HG03457 (cell line): ENCODE measurements around the gene MYL12B.
A peak's percentile ranks its signal among the peaks of the same experiment; 100 is the strongest.
"Not testable (repeated sequence)": the region's sequence is repeated elsewhere in the genome, so short reads cannot be mapped to it uniquely, and the experiment has no call there.

ENCODE experiments used
- ATAC-seq: cut with Tn5 transposase; IDR thresholded peaks from one replicate; pipeline ENCODE4 v1.9.1; 2021; ENCODE audit warnings: moderate number of reproducible peaks; ENCODE audit not compliant: unreplicated experiment

The MYL12B gene

DNA sequence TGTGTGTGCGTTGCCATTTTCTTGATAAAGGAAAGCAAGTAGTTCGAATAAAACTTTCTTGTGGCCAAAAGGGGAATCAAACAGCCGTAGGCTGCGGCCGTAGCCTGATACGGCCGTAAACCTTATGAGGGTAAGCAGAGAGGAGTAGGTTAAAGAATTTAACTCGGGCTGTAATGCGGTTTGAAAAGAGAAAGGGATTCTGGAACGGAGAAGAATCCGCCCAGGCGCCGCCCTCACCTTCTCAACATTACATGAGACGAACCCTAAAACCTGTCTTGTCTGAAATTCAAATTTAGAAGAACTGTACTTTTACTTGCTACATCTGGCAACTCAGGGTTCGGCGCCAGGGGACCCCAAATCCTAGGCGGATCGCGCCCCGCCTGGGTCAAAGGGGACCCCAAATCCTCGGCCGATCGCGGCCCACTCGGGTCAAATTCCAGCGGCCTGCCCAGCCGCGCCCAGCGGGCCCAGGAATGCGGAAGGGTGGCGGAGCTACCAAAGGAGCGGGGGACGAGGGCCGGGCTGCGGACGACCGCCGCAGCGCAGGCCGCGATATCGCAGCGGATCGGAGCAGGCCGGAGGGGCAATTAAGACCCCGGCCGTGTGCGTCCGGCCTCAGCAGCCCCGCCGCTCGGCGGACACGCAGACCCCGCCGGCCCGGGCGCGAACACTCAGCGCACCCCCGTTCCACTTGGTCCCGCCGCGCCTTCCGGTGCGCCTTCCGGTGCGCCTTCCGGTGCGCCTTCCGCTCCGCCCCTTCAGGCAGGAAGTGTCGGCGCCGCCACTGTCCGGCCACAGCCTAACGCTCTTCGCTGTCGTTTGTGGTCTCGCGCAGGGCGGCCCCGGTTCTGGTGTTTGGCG is at the start of gene MYL12B:
TSS of gene MYL12B (plus strand) at position 761 of the 861 bp plus-strand sequence. CDS start 10,766 bp downstream, outside the sequence.
- ATAC-seq: peak; percentile 71

GRCh38 chr18:3212657-3213056 is 49.3 kb upstream of the MYL12B start:
- ATAC-seq: no peak

DNA sequence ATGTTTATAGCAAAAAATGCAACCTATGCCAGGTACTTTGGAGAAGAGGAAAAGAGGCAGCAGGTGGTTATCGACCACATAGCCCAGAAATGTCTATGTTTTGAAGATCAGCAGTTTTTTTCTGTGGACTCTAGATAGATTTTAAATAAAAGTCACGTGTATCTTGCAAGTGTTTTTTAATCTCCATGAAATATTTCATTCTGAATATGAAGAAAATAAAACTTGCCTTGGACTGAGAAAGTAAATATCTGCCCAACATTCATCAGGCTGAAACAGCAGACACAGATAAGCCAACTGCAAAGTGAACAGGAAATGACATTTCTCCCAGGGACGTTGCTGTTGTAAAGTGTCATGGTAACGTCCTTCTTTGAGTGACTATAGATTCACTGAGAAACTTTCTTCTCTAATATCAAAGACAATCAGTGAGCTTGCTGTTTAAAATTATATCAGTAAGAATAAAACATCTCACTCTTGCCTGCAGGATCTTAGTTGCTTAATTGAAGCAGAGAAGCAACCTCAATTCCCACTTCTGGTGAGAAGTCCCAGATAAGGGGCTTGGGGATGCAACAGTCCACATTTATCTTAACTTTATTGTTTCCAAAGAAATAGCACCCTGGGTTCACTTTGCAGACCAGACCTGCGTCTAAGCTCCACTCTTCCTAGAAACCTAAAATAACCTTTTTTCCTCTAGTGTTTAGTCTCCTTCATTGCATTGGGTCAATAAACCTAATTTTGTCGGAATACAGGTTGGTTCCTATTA is 48.5 kb upstream of the MYL12B start:
- no peak for ATAC-seq

DNA sequence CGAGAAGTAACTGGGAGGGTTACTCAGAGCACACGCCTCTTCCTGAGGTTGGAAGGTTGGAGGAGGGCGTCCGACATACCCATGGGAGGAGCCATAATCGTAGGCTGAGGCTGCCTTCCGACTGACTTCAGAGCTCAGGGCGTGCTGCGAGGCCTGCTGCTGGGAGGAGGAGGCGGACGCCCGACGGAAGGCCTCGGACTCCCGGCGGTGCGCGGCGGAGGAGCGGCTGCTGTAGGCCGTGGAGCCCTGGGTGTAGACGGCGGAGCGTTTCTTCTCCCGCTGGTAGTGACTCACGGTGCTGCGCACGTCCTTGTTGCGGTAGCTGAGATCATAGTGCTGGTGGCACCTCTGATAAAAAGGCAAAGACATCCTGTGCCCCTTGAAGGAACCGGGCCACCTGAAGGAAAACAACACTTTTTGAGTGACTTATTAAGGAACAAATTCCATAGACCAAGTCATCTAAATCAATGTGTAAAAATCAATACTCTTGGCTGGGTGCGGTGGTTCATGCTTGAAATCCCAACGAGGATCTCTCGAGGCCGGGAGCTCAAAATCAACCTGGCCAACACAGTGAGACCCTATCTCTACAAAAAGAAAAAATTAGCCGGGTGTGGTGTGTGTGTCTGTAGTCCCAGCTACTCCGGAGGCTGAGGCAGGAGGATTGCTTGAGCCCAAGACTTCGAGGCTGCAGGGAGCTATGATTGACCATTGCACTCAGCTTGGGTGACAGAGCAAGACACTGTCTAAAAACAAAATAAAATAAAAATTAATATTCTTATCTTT is 46.9 kb upstream of the MYL12B start:
- no peak for ATAC-seq

DNA sequence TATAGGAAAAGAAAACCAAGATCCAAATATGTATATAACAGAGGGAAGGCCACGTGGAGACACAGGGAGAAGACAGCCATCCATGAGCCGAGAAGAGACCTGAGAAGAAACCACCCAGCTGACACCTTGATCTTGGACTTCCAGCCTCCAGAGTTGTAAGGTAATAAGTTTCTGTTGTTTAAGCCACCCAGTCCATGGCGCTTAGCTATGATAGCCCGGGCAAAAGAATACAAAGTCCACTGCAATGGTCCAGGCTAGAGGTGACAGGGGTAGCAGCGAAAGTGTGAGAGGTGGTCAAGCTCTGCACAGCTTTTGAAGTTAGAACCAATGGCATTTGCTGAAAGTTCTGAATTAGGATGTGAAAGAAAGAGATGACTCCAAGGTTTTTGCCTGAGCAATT is 44.9 kb upstream of the MYL12B start:
- ATAC-seq: no peak

DNA sequence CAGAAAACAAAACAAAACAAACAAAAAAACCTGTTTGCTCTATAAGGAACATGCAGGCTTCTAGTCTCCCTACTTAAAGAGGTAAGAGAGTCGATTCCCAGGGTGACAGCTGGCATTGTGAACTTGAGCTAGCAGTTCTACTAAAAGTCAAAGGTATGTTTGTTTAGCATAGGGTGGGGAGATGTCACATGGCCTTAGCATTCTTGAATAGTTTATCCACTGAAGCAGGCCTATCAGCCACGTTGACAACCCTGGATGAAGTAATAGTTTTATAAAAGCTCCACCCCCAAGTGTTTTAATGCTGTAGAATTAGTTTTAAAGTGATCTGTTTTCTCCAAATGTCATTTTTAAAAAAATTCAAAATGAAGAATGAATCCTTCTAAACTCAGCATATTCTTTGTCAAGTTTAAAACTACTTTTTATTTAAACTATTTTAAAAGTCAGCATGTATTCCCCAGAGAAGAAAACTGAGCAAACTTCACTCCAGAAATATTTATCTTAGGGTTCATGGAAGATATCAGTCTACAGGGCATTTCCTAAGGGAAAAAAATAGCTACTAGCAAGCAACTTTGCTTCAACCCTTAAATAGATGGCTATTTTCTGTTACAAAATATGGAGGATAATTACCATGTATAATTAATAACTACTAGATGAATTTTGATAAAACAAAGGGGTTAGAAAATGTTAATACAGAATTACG is 43.8 kb upstream of the MYL12B start:
- ATAC-seq: no peak

DNA sequence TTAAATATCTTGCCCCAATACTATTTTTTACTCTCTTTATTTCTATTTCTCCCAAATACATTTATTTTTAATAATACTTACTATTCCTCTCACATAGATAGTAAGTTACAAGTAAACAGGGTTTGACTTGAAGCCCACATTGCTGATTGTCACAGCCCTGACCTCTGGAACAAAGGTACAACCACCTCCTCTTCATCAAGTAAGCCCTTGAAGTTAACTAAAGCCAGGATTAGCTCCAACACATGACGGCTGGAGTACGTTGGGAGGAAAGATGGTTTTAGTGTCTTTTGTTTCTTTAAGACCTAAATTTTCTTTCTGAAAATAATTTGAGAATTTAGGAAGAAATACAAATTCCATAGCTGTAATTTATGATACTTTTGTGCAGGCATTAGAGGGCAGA is 43.1 kb upstream of the MYL12B start:
- ATAC-seq: no peak

DNA sequence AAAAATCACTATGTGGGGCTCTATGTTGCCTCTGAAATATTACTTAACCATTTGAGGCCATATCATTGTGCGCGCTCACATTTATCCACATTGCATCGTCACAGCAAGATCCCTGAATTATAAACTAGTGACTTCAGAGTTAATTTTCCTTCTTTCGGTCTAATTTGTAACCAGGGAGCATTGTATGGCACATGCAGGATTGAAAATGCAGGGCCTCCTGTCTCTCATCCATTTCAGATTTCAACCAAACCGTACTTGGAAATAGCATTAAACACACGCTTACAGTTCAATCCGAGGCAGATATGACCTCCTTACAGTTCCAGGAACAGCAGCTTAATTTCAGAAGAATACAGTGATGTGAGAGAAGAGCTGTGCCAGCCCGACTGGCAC is 42.7 kb upstream of the MYL12B start:
- ATAC-seq: no peak

- ATAC-seq: no peak
These were observed 42.1 kb upstream of the MYL12B start, which contains the start of gene MYOM1 for GRCh38 chr18:3219631-3220335. MYOM1 (minus strand) TSS chr18:3219968; CDS start chr18:3215223, 4,745 bp downstream.

DNA sequence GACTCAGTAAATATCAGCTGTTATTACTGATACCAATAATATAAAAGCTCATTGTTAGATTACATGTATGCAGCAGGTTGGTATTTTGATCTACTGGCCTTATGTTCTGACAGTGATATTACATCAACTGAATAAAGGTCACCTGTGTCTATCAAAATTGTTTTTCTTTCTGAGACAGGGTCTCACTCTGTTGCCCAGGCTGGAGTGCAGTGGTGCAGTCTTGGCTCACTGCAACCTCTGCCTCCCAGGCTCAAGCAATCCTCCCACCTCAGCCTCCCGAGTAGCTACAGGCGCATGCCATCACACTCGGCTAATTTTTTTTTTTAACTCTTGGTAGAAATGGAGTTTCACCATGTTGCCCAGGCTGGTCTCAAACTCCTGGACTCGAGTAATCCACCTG is 41.1 kb upstream of the MYL12B start:
- ATAC-seq: not testable (repeated sequence)

DNA sequence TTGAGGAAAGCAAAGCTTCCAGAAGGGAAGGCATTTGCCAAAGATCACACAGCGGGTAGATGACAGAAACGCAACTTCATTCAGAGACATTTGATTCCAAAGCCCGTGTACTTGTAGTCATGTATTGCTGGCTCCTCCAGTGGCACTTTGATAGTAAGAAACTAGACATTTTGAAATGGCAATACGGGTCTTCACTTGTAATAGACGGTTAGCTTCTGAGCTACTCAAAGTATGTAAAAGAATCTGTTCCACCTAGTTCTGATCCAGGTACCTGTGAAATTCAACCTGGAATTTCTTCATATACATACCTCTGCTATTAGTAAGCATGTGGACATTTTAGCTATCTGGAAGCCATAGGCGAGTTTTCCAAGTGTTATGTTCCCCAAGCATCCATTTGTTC is 40.4 kb upstream of the MYL12B start:
- no peak for ATAC-seq

GRCh38 chr18:3223356-3223755 is 38.6 kb upstream of the MYL12B start:
- no peak for ATAC-seq

GRCh38 chr18:3224223-3224622 is 37.7 kb upstream of the MYL12B start:
- ATAC-seq: no peak

- no peak for ATAC-seq
These were observed 36.3 kb upstream of the MYL12B start for GRCh38 chr18:3225588-3225987.

- ATAC-seq: no peak
These were observed 35.9 kb upstream of the MYL12B start for GRCh38 chr18:3226048-3226447.

DNA sequence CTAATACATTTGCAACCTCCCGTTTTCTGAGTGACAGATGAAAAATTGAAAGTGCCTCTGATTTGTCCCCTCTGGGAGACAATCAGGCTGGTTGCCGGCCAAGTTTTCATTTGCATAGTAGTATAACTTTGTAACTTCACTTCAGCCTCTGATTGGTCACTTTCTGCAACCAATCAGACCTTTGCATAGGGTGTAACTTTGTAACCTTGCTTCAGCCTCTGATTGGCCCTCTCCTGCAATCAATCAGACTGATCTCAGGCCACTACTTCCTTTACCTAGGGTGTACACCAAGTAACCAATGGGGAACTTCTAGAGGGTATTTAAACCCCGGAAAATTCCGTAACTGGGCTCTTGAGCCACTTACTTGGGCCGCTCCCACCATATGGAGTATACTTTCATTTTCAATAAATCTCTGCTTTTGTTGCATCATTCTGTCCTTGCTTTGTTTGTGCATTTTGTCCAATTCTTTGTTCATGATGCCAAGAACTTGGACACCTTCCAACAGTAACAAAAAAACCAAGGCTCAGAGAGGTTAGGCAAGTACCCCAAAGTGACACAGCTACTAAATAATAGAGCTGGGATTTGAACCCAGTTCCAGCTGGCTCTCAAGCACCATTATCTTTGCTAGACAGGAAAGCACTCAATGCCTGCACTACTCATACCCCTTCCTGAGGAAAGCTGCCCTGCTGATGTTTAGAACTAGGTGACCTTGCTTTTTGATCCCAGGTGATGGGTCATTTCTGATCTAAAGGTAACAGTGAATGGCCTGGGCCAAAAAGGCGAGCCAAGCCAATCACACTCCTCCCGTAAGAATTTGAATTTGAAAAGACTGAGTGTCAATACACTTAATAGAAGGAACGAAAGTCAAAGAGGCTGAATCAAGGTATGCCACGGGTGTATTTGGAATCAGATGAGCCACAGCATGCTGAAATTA is 31.3 kb upstream of the MYL12B start:
- ATAC-seq: no peak

DNA sequence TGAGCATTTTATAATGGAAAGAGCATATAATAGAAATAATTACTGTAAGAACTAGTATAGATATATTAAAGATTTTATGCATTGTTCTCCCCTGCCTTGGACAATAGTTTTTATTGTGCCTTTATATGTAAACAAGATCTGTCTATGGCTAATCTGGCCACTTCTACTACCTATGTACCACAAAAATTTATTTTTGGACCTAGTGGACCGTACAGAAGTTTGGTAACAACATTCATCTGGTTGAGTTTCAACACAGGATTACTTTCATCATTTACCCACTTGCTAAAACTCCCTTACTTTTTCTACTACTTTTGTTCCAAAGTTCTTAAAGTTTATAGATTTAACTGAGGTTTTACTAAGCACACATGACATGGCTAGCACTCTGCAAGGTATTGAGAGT is 28.9 kb upstream of the MYL12B start:
- no peak for ATAC-seq

GRCh38 chr18:3233433-3234168 is 28.3 kb upstream of the MYL12B start:
- ATAC-seq: no peak
